Left cardiac atrium (tissue), 2 donors: ENCODE results near the gene FOXI2. TPM values are rescaled to one million over a fixed set of nuclear protein-coding genes. Genes with fewer than 3 reads are reported as not detected.

Experiments
- total RNA-seq, 2 donors: library from RNA; stranded (reverse); fragmentation: NEBNext Ultra II Directional; extraction: Animal tissue kit (Norgen Biotek cat#: 25700); gene quantifications; one replicate each; pipeline ENCODE4 v1.2.1, GENCODE V29; 2021
- donor health status: DM: no; HTN: yes; CAD: no; lungs with severe emphysema.
- donor health status: DM: yes; HTN: yes; CAD: no.

Gene FOXI2
- total RNA-seq, 2 donors from 2014 or later, result 0.29 TPM; not detected in 1

Other genes starting within 250 kb of the FOXI2 start
- not detected for gene NPS, start 187.9 kb upstream of the FOXI2 start, total RNA-seq
- gene CLRN3, start 155.8 kb downstream of the FOXI2 start, total RNA-seq, result not detected
- 10 to 100 TPM; 14.2 to 24.3 TPM for gene PTPRE, start 169.9 kb downstream of the FOXI2 start, total RNA-seq